Naive B cell (primary cell): ENCODE results near the gene SCUBE1. TPM values are rescaled to one million over a fixed set of nuclear protein-coding genes. Genes with fewer than 3 reads are reported as not detected.

Experiments used
- ATAC-seq, 2 donors: fragments of 150-1000 bp; cut with Tn5 transposase; 2 replicates each; pipeline ENCODE4 v1.10.0; 2021; ENCODE audit warnings: low read depth in 2 of 2, mild to moderate bottlenecking in 2 of 2, moderate library complexity in 2 of 2
- DNase-seq: peaks from one replicate; pipeline ENCODE4 v3.0.0; 2022
- H3K27ac Mint-ChIP-seq, 6 donors: one replicate each; pipeline ENCODE4 v1.8.0; 2020 to 2022; ENCODE audit warnings: mild to moderate bottlenecking in 6 of 6, mixed read lengths in 6 of 6, moderate library complexity in 5 of 6, inconsistent platforms in 2 of 6
- H3K27me3 Mint-ChIP-seq, 3 donors: one replicate each; pipeline ENCODE4 v1.8.0; 2021 to 2022; ENCODE audit warnings: mixed read lengths in 3 of 3, mild to moderate bottlenecking in 1 of 3
- H3K36me3 Mint-ChIP-seq, 2 donors: one replicate each; pipeline ENCODE4 v1.8.0; 2020 to 2022; ENCODE audit warnings: mixed read lengths in 2 of 2, inconsistent platforms in 1 of 2, mild to moderate bottlenecking in 1 of 2
- H3K4me1 Mint-ChIP-seq, 3 donors: one replicate each; pipeline ENCODE4 v1.8.0; 2020 to 2022; ENCODE audit warnings: mixed read lengths in 3 of 3, inconsistent platforms in 1 of 3, mild to moderate bottlenecking in 1 of 3, moderate library complexity in 1 of 3
- H3K4me3 Mint-ChIP-seq, 8 donors: one replicate each; pipeline ENCODE4 v1.8.0; 2020 to 2022; ENCODE audit warnings: mild to moderate bottlenecking in 8 of 8, mixed read lengths in 8 of 8, moderate library complexity in 8 of 8, inconsistent platforms in 2 of 8
- H3K9me3 Mint-ChIP-seq, 7 donors: one replicate each; pipeline ENCODE4 v1.8.0; 2020 to 2022; ENCODE audit warnings: mixed read lengths in 7 of 7, mild to moderate bottlenecking in 5 of 7, inconsistent platforms in 2 of 7, moderate library complexity in 1 of 7
- polyA plus RNA-seq, 6 donors: library from polyadenylated mRNA; unstranded; fragments of 300-500 nt; fragmentation: Illumina TruSeq; gene quantifications; one replicate each; pipeline ENCODE4 v1.2.3, GENCODE V29; 2021; ENCODE audit warnings: low read depth in 6 of 6

SCUBE1 gene
- polyA plus RNA-seq, 6 donors from 2014 or later = not detected

- peaks cover 0 to 2% (median 0%) of the 10 kb centered on the region in 7 donors for H3K9me3 Mint-ChIP-seq
- DNase-seq = no peak
- H3K4me3 Mint-ChIP-seq = peak overlapping the region in 1 of 8 donors; percentile 54
- no peaks in the 10 kb centered on the region for H3K36me3 Mint-ChIP-seq
- H3K27ac Mint-ChIP-seq = peak overlapping the region in 1 of 6 donors; percentile 5
- no peak for ATAC-seq
- peaks cover 4 to 27% (median 10%) of the 10 kb centered on the region in 3 donors for H3K27me3 Mint-ChIP-seq
- no peaks in the 10 kb centered on the region for H3K4me1 Mint-ChIP-seq
These were observed 42.1 kb downstream of the SCUBE1 start for GRCh38 chr22:43300891-43301676.

- peaks cover 2 to 20% (median 4%) of the 10 kb centered on the region in 3 donors for H3K27me3 Mint-ChIP-seq
- ATAC-seq = no peak
These were observed 43.4 kb downstream of the SCUBE1 start for GRCh38 chr22:43299736-43300135.

GRCh38 chr22:43298062-43298801, 44.9 kb downstream of the SCUBE1 start:
- Mint-ChIP-seq H3K4me1 (peaks cover 0 to 8% (median 0%) of the 10 kb centered on the region in 3 donors), H3K4me3 (peak overlapping the region in 1 of 8 donors; percentile 56), H3K9me3 (peaks cover 0 to 2% (median 0%) of the 10 kb centered on the region in 7 donors), H3K27ac (no peak overlapping the region), H3K27me3 (peaks cover 0 to 15% (median 0%) of the 10 kb centered on the region in 3 donors), H3K36me3 (no peaks in the 10 kb centered on the region)
- no peak for DNase-seq
- no peak for ATAC-seq

More at GRCh38 chr22:43299736-43300135, 43.4 kb downstream of the SCUBE1 start:
- Mint-ChIP-seq H3K4me3 (peak overlapping the region in 1 of 8 donors; percentile 73), H3K27ac (no peak overlapping the region), H3K9me3 (peaks cover 0 to 2% (median 0%) of the 10 kb centered on the region in 7 donors), H3K36me3 (no peaks in the 10 kb centered on the region), H3K4me1 (peaks cover 0 to 8% (median 0%) of the 10 kb centered on the region in 3 donors)
- no peak for DNase-seq

- no peak for ATAC-seq
- no peak overlapping the region for H3K27ac Mint-ChIP-seq
- no peaks in the 10 kb centered on the region for H3K36me3 Mint-ChIP-seq
- no peak overlapping the region for H3K4me3 Mint-ChIP-seq
- H3K4me1 Mint-ChIP-seq = peaks cover 0 to 8% (median 0%) of the 10 kb centered on the region in 3 donors
- peaks cover 0 to 2% (median 0%) of the 10 kb centered on the region in 7 donors for H3K9me3 Mint-ChIP-seq
- peaks cover 0 to 12% (median 0%) of the 10 kb centered on the region in 3 donors for H3K27me3 Mint-ChIP-seq
- DNase-seq = no peak
These were observed 45.7 kb downstream of the SCUBE1 start for GRCh38 chr22:43297270-43298061.

- ATAC-seq = no peak
- peaks cover 0 to 8% (median 0%) of the 10 kb centered on the region in 3 donors for H3K4me1 Mint-ChIP-seq
- H3K9me3 Mint-ChIP-seq = peaks cover 0 to 2% (median 0%) of the 10 kb centered on the region in 7 donors
- H3K27ac Mint-ChIP-seq = no peak overlapping the region
- no peak overlapping the region for H3K4me3 Mint-ChIP-seq
- peaks cover 0 to 8% (median 0%) of the 10 kb centered on the region in 3 donors for H3K27me3 Mint-ChIP-seq
- H3K36me3 Mint-ChIP-seq = no peaks in the 10 kb centered on the region
- DNase-seq = no peak
These were observed 46.8 kb downstream of the SCUBE1 start for GRCh38 chr22:43296276-43296902.

- no peak overlapping the region for H3K4me3 Mint-ChIP-seq
- peaks cover 0 to 7% (median 6%) of the 10 kb centered on the region in 3 donors for H3K27me3 Mint-ChIP-seq
- H3K4me1 Mint-ChIP-seq = peaks cover 0 to 8% (median 0%) of the 10 kb centered on the region in 3 donors
These were observed 47.5 kb downstream of the SCUBE1 start for GRCh38 chr22:43295660-43296059.

GRCh38 chr22:43295173-43295572, 48.0 kb downstream of the SCUBE1 start:
- H3K27me3 Mint-ChIP-seq = peaks cover 0 to 8% (median 5%) of the 10 kb centered on the region in 3 donors
- no peak for DNase-seq
- no peaks in the 10 kb centered on the region for H3K36me3 Mint-ChIP-seq
- no peak overlapping the region for H3K27ac Mint-ChIP-seq
- no peak overlapping the region for H3K4me3 Mint-ChIP-seq
- no peak for ATAC-seq
- peaks cover 0 to 8% (median 0%) of the 10 kb centered on the region in 3 donors for H3K4me1 Mint-ChIP-seq
- H3K9me3 Mint-ChIP-seq = peaks cover 0 to 2% (median 0%) of the 10 kb centered on the region in 7 donors

More at GRCh38 chr22:43295660-43296059, 47.5 kb downstream of the SCUBE1 start:
- no peak overlapping the region for H3K27ac Mint-ChIP-seq
- no peak for ATAC-seq
- H3K9me3 Mint-ChIP-seq = peaks cover 0 to 2% (median 0%) of the 10 kb centered on the region in 7 donors
- no peak for DNase-seq
- no peaks in the 10 kb centered on the region for H3K36me3 Mint-ChIP-seq

GRCh38 chr22:43293655-43294392, 49.3 kb downstream of the SCUBE1 start:
- DNase-seq (no peak), ATAC-seq (no peak)
- Mint-ChIP-seq H3K27me3 (peaks cover 0 to 8% (median 5%) of the 10 kb centered on the region in 3 donors), H3K4me3 (no peak overlapping the region), H3K9me3 (peaks cover 0 to 2% (median 0%) of the 10 kb centered on the region in 7 donors), H3K36me3 (no peaks in the 10 kb centered on the region), H3K4me1 (peaks cover 4 to 8% (median 5%) of the 10 kb centered on the region in 3 donors), H3K27ac (no peak overlapping the region)

- Mint-ChIP-seq H3K27ac (no peak overlapping the region), H3K4me3 (no peak overlapping the region), H3K27me3 (peaks cover 0 to 8% (median 5%) of the 10 kb centered on the region in 3 donors), H3K9me3 (no peaks in the 10 kb centered on the region), H3K36me3 (no peaks in the 10 kb centered on the region), H3K4me1 (peaks cover 4 to 8% (median 5%) of the 10 kb centered on the region in 3 donors)
- ATAC-seq (no peak), DNase-seq (no peak)
These were observed 49.9 kb downstream of the SCUBE1 start for GRCh38 chr22:43293259-43293654.

- DNase-seq (no peak), ATAC-seq (no peak)
- H3K27me3 Mint-ChIP-seq = peaks cover 0 to 8% (median 5%) of the 10 kb centered on the region in 3 donors
- H3K4me1 Mint-ChIP-seq = peaks cover 4 to 8% (median 5%) of the 10 kb centered on the region in 3 donors
- no peaks in the 10 kb centered on the region for H3K36me3 Mint-ChIP-seq
- no peak overlapping the region for H3K27ac Mint-ChIP-seq
- no peaks in the 10 kb centered on the region for H3K9me3 Mint-ChIP-seq
- no peak overlapping the region for H3K4me3 Mint-ChIP-seq
These were observed 50.5 kb downstream of the SCUBE1 start for GRCh38 chr22:43292630-43293018.

GRCh38 chr22:43291381-43291780, 51.8 kb downstream of the SCUBE1 start:
- no peak for ATAC-seq
- Mint-ChIP-seq H3K4me1 (peaks cover 4 to 8% (median 5%) of the 10 kb centered on the region in 3 donors), H3K36me3 (no peaks in the 10 kb centered on the region), H3K27me3 (peaks cover 0 to 8% (median 5%) of the 10 kb centered on the region in 3 donors), H3K9me3 (no peaks in the 10 kb centered on the region), H3K4me3 (no peak overlapping the region), H3K27ac (no peak overlapping the region)
- DNase-seq = no peak
